PFSK-1 (cell line): ENCODE measurements around the gene AOPEP.

Source experiments
- FOXP2 ChIP-seq: optimal IDR thresholded peaks from 2 replicates; pipeline ENCODE3; 2011; ENCODE audit warnings: borderline replicate concordance, control low read depth, inconsistent platforms; ENCODE audit not compliant: insufficient read depth; ENCODE audit errors: extremely low read length, extremely low read depth
- POLR2AphosphoS5 ChIP-seq: IDR thresholded peaks from 2 replicates; pipeline ENCODE4 v1.6.1; 2012; ENCODE audit warnings: low read depth, mild to moderate bottlenecking, control low read depth, low read length, moderate library complexity
- SIN3A ChIP-seq: IDR thresholded peaks from 2 replicates; pipeline ENCODE4 v1.6.1; 2012; ENCODE audit warnings: mild to moderate bottlenecking, low read length, moderate library complexity, borderline replicate concordance; ENCODE audit not compliant: insufficient read depth
- TAF1 ChIP-seq: IDR thresholded peaks from 2 replicates; pipeline ENCODE4 v1.6.1; 2012; ENCODE audit warnings: low read length, control low read depth, borderline replicate concordance; ENCODE audit not compliant: insufficient read depth
- TF ChIP-seq, protein P1 (sequence below), 2 experiments: IDR thresholded peaks; 2 replicates each; pipeline versions ENCODE4 v1.6.1 to v1.8.0; 2011 to 2012; ENCODE audit warnings: low read depth in 2 of 2, low read length in 2 of 2, control low read depth in 1 of 2, inconsistent platforms in 1 of 2, mild to moderate bottlenecking in 1 of 2, moderate library complexity in 1 of 2; ENCODE audit not compliant: insufficient read depth in 1 of 2

Gene AOPEP

DNA sequence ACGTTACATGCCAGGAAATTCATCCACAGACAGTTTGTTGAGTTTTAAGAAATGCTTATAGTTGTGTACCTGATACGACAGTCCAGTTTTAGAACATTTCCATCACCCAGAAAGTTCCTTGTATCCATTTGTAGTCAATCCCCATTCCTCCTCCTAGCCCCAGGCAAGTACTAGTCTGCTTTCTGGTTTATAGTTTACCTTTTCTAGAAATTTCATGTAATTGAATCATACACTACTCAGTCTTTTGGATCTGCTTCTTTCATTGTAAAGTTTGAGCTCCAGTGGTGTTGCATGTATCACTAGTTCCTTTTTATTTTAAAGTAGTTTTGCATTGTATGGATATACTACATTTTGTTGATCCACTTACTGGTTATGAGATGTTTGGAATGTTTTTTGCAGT, 291.2 kb downstream of the AOPEP start:
- no peak for TF ChIP-seq TAF1
- TF ChIP-seq, protein P1, sequence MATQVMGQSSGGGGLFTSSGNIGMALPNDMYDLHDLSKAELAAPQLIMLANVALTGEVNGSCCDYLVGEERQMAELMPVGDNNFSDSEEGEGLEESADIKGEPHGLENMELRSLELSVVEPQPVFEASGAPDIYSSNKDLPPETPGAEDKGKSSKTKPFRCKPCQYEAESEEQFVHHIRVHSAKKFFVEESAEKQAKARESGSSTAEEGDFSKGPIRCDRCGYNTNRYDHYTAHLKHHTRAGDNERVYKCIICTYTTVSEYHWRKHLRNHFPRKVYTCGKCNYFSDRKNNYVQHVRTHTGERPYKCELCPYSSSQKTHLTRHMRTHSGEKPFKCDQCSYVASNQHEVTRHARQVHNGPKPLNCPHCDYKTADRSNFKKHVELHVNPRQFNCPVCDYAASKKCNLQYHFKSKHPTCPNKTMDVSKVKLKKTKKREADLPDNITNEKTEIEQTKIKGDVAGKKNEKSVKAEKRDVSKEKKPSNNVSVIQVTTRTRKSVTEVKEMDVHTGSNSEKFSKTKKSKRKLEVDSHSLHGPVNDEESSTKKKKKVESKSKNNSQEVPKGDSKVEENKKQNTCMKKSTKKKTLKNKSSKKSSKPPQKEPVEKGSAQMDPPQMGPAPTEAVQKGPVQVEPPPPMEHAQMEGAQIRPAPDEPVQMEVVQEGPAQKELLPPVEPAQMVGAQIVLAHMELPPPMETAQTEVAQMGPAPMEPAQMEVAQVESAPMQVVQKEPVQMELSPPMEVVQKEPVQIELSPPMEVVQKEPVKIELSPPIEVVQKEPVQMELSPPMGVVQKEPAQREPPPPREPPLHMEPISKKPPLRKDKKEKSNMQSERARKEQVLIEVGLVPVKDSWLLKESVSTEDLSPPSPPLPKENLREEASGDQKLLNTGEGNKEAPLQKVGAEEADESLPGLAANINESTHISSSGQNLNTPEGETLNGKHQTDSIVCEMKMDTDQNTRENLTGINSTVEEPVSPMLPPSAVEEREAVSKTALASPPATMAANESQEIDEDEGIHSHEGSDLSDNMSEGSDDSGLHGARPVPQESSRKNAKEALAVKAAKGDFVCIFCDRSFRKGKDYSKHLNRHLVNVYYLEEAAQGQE (IDR thresholded peaks at IDR 0.05; ENCODE audit: insufficient read depth in 1 of 2, low read depth in 2 of 2, low read length in 2 of 2) = no peak
- no peak for TF ChIP-seq POLR2AphosphoS5
- no peak for TF ChIP-seq SIN3A
- TF ChIP-seq FOXP2 = no peak

DNA sequence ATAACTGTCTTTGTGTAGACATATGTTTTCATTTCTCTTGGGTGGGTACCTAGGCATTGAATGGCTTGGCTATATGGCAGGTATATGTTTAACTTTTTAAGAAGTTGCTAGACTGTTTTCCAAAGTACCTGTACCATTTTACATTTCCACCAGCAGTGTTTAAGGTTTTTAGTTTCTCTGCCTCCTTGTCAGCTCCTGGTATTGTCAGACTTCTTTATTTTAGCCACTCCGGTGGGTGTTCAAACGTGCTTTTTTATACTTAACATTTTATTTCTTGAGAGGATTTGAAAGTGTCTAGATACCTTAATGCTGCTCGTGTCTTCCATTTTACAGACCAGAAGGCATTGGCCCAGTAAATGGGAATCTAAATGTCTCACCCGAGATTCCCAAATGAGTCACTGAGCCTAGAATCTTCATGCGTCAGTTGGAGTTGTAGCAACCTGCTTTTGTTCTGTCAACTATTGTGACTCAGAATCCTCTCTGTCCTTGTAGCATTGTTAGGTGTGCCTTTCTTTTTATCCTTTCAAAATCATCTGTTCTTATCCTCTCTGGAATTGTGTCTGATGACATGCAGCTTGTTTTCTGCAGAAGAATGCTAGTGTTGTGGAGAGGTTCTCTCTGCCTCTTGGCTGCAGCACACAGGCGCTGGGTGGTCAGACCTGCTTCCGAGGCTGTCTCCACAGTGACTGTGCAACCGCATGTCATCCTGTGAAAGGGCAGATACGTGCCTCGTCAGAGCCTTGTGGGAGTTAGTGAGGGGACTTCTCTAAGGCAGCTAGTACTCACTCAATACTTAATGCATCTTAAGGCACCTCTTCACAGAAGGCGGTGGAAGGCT, 291.8 kb downstream of the AOPEP start:
- TF ChIP-seq POLR2AphosphoS5 (no peak), TAF1 (no peak), SIN3A (no peak), FOXP2 (no peak)
- TF ChIP-seq, protein P1 (IDR thresholded peaks at IDR 0.05; ENCODE audit: insufficient read depth in 1 of 2, low read depth in 2 of 2, low read length in 2 of 2) = no peak

DNA sequence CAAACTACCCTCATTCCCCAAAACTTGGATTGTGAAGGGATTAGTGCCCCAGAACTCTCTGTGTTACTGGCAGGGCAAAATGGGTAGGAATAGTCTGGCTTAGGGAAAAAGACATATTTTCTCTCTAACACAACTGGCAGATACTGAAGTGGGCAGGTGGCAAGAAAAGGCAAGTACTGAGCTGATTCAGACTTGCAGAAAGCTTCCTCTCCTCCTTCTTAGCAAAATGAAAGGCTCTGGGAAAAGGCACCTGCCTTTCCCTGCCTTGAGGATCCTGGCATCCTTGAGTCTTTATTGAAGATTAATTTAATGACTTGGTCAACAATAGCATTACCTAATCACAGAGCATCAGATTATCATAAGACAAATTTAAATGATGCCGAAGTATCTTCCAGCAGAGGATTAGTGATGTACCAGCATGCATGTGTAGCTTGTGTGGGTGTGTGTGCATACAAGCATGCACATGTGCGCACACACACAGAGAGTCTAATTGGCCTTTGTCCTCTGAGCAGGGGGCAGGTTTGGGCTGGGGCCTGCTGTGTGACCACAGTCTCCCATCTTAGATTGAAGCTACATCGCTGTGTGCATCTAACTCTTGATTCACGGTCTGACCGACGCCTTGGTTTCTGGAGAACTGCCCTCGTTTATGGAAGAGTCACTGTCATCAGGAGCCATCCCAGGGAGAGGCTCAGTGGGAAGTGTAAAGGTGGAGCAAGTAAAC, 294.8 kb downstream of the AOPEP start:
- TF ChIP-seq, protein P1 (IDR thresholded peaks at IDR 0.05; ENCODE audit: insufficient read depth in 1 of 2, low read depth in 2 of 2, low read length in 2 of 2) = no peak
- no peak for TF ChIP-seq FOXP2
- TF ChIP-seq POLR2AphosphoS5 = no peak
- TF ChIP-seq TAF1 = no peak
- no peak for TF ChIP-seq SIN3A

DNA sequence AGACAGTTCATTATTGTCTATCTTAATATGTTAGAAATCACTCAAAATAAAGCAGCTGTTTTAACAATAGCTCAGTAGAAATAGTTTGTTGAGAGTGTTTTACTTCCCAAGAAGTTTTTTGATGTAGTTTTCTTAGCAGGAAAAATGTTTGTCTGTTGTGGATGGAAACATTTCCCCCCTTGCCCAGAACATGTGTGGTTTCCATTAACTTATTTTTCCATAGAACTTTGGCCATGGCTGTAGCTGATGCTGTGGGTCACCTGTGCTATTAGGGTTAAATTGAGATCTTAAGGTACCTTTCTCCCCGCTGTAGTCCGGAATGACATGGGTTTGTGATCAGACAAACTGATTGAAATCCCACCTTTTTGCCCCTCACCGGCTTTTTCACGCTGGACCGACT, 296.2 kb downstream of the AOPEP start:
- TF ChIP-seq POLR2AphosphoS5 (no peak), TAF1 (no peak), SIN3A (no peak), FOXP2 (no peak)
- TF ChIP-seq, protein P1 (IDR thresholded peaks at IDR 0.05; ENCODE audit: insufficient read depth in 1 of 2, low read depth in 2 of 2, low read length in 2 of 2) = no peak
